Peyer's patch (tissue), 4 donors: ENCODE measurements around the gene SCNN1B.

Experiments
- CTCF ChIP-seq, 6 experiments: fragments of 450-650 bp in 4 of 6; fragments of 200-600 bp in 2 of 6; sonication (generic) in 1 of 6; IDR thresholded peaks; one replicate each; pipeline ENCODE4 v1.5.1; 2017 to 2019; ENCODE audit warnings: antibody characterized with exemption in 6 of 6, mild to moderate bottlenecking in 3 of 6, moderate library complexity in 1 of 6
- POLR2A ChIP-seq, 2 donors: fragments of 450-650 bp; IDR thresholded peaks; one replicate each; pipeline ENCODE4 v1.5.1; 2017; ENCODE audit warnings: antibody characterized with exemption in 2 of 2, mild to moderate bottlenecking in 2 of 2, moderate library complexity in 2 of 2

GRCh38 chr16:23327836-23328235 lies 25.7 kb downstream of the SCNN1B start:
- no peak for TF ChIP-seq CTCF (IDR thresholded peaks at IDR 0.05)
- TF ChIP-seq POLR2A (IDR thresholded peaks at IDR 0.05), result no peak
